Measurements from ENCODE around the gene FLCN. TPM values are rescaled to one million over a fixed set of nuclear protein-coding genes. Genes with fewer than 3 reads are reported as not detected.

Gene FLCN
- total and polyA plus RNA-seq, 10 of the 15 experiments (the other 5 are each of a cell fraction or from before 2014, with no cell fraction given): 1.1 to 24.7 (median 10.4) TPM

GRCh38 chr17:17243163-17243562 is 6.2 kb upstream of the FLCN start (continued):
- no peak for TF ChIP-seq NRF1 (conservative IDR thresholded peaks at IDR 0.05; ENCODE audit: low read depth, low read length)
- no peak for TF ChIP-seq PKNOX1 (IDR thresholded peaks at IDR 0.05)
- no peak for TF ChIP-seq CBX5 (IDR thresholded peaks at IDR 0.05; ENCODE audit: low read depth)
- TF ChIP-seq IKZF1 (conservative IDR thresholded peaks at IDR 0.05): no peak
- TF ChIP-seq RBBP5 (conservative IDR thresholded peaks at IDR 0.05): no peak

- in situ Hi-C loops (cut with MboI): no loop called here
- POLR2A ChIA-PET: no interaction called here
Measured at GRCh38 chr17:17242246-17242645, 5.3 kb upstream of the FLCN start.

More at GRCh38 chr17:17242246-17242645, 5.3 kb upstream of the FLCN start:
- TF ChIP-seq NFXL1 (IDR thresholded peaks at IDR 0.05; ENCODE audit: borderline replicate concordance) (no peak), IRF4 (IDR thresholded peaks at IDR 0.05; ENCODE audit: low read depth, low read length) (no peak), EED (IDR thresholded peaks at IDR 0.05; ENCODE audit: low read depth) (no peak), SUPT20H (IDR thresholded peaks at IDR 0.05; ENCODE audit: borderline replicate concordance, control insufficient read depth, low read depth, low read length) (no peak), TCF7 (IDR thresholded peaks at IDR 0.05; ENCODE audit: borderline replicate concordance) (no peak), NR2F1 (conservative IDR thresholded peaks at IDR 0.05) (no peak), STAT3 (IDR thresholded peaks at IDR 0.05; ENCODE audit: low read depth, low read length) (no peak), HSF1 (IDR thresholded peaks at IDR 0.05; ENCODE audit: low read depth, low read length) (no peak), EGR1 (IDR thresholded peaks at IDR 0.05; ENCODE audit: borderline replicate concordance in 1 of 2, low read depth in 2 of 2, low read length in 2 of 2) (no peak), BMI1 (IDR thresholded peaks at IDR 0.05; ENCODE audit: borderline replicate concordance) (no peak), NR2C1 (IDR thresholded peaks at IDR 0.05) (no peak)
- FAIRE-seq: no peak
- no peak for ATAC-seq
- Histone ChIP-seq H3K4me1 (ENCODE audit: control insufficient read depth, insufficient read depth, low read length) (no peaks in the 10 kb centered on the region), H3K4me2 (ENCODE audit: control insufficient read depth, insufficient read depth) (no peak overlapping the region), H3K9ac (ENCODE audit: control insufficient read depth, insufficient read depth, low read length) (no peak overlapping the region), H3K36me3 (ENCODE audit: control insufficient read depth in 2 of 2, insufficient read depth in 2 of 2, low read length in 1 of 2) (peaks cover 0 to 5% of the 10 kb centered on the region in 2 experiments; a peak in 2 of 4 replicates), H3K9me3 (replicated peaks; ENCODE audit: control insufficient read depth, insufficient read depth, low read length) (no peaks in the 10 kb centered on the region), H3K79me2 (ENCODE audit: control insufficient read depth, insufficient read depth, low read length) (peaks cover under 1% of the 10 kb centered on the region; the same call in 1 of the 2 replicates), H2AFZ (ENCODE audit: control insufficient read depth, low read depth, low read length) (no peak overlapping the region), H3K27me3 (replicated peaks in 1 of 2; ENCODE audit: control insufficient read depth in 2 of 2, insufficient read depth in 2 of 2, low read length in 1 of 2) (no peaks in the 10 kb centered on the region), H3K4me3 (no peak overlapping the region), H3K27ac (ENCODE audit: control insufficient read depth, insufficient read depth) (no peak overlapping the region), H4K20me1 (ENCODE audit: control insufficient read depth, insufficient read depth) (no peaks in the 10 kb centered on the region)
- ChIA-PET CTCF (interaction anchor here (0.6 kb wide), 1 partner anchor 28 kb away, joined by 3 read pairs; no protein-coding TSS in a partner anchor), RAD21 (ENCODE audit: unreplicated experiment) (no interaction called here), SMC1A (ENCODE audit: uncharacterized antibody, unreplicated experiment) (interaction anchor here (1.7 kb wide), 1 partner anchor 27 kb away, joined by 4 read pairs; no protein-coding TSS in a partner anchor)
- 73% methylated on average over 7 of the region's 7 CpGs for WGBS (ENCODE audit: insufficient coverage, insufficient replicate concordance, low lambda C conversion rate, missing lambda C conversion rate)
- DNase-seq (ENCODE audit: low read depth, low spot score): no peak
- BruUV-seq (replicated peaks): no TSS peak
- intact Hi-C loops (cut with micrococcal nuclease; ENCODE audit: unreplicated experiment): no loop called here
